B cell (primary cell): ENCODE results near the gene PROM2. TPM values are rescaled to one million over a fixed set of nuclear protein-coding genes. Genes with fewer than 3 reads are reported as not detected.

Source experiments
- ATAC-seq: fragments of 200-7000 bp; cut with Tn5 transposase; one replicate; pipeline ENCODE4 v1.10.0; 2021; ENCODE audit warnings: low read depth, mild to moderate bottlenecking, moderate number of reproducible peaks, moderate library complexity
- CTCF ChIA-PET: fragments of 350-600 bp; sonication (Branson Sonifier 250); formaldehyde crosslinking; loops from one replicate; lab custom pipeline; 2021; ENCODE audit warnings: antibody characterized with exemption, inconsistent platforms; lab: Charles Lee
- POLR2A ChIA-PET: fragments of 350-600 bp; sonication (Branson Sonifier 250); formaldehyde crosslinking; loops from one replicate; lab custom pipeline; 2021; ENCODE audit warnings: antibody characterized with exemption; lab: Charles Lee
- DNase-seq: peaks from one replicate; pipeline ENCODE4 v3.0.0; 2013
- H2AFZ ChIP-seq: 2 replicates; pipeline ENCODE4 v1.6.1; 2012; ENCODE audit warnings: mild to moderate bottlenecking, low read depth, low read length; ENCODE audit not compliant: insufficient read depth, poor library complexity, severe bottlenecking
- H3K27ac ChIP-seq, 2 donors: 1 replicate in 1 of 2; 2 replicates in 1 of 2; pipeline ENCODE4 v1.5.1; 2012 to 2013; ENCODE audit warnings: low read length in 2 of 2, mild to moderate bottlenecking in 2 of 2, moderate library complexity in 1 of 2
- H3K27me3 ChIP-seq, 4 experiments: fragments of 200-600 bp in 1 of 4; sonication (generic) in 1 of 4; replicated peaks in 1 of 4; 1 replicate in 2 of 4; 2 replicates in 2 of 4; pipeline versions ENCODE4 v1.6.1 to v1.7.0; 2013 to 2016; ENCODE audit warnings: low read length in 3 of 4, mild to moderate bottlenecking in 2 of 4, mixed read lengths in 1 of 4, moderate library complexity in 1 of 4; ENCODE audit not compliant: insufficient read depth in 4 of 4, control insufficient read depth in 3 of 4; ENCODE audit errors: control extremely low read depth in 1 of 4
- H3K36me3 ChIP-seq, 2 experiments: replicated peaks in 1 of 2; 1 replicate in 1 of 2; 2 replicates in 1 of 2; pipeline versions ENCODE4 v1.6.1 to v1.7.1; 2013; ENCODE audit warnings: low read length in 1 of 2; ENCODE audit not compliant: insufficient read depth in 2 of 2, control insufficient read depth in 1 of 2; ENCODE audit errors: control extremely low read depth in 1 of 2, extremely low read depth in 1 of 2
- H3K4me1 ChIP-seq, 2 donors: fragments of 200-600 bp in 1 of 2; sonication (generic) in 1 of 2; 1 replicate in 1 of 2; 2 replicates in 1 of 2; pipeline versions ENCODE4 v1.5.1 to v1.6.1; 2013 to 2017; ENCODE audit warnings: low read length in 2 of 2; ENCODE audit not compliant: control insufficient read depth in 2 of 2, insufficient read depth in 2 of 2
- H3K4me2 ChIP-seq: replicated peaks from 2 replicates; pipeline ENCODE3; 2012; ENCODE audit warnings: mild to moderate bottlenecking, low read depth, low read length; ENCODE audit not compliant: poor library complexity, severe bottlenecking
- H3K4me3 ChIP-seq, 5 experiments: fragments of 200-600 bp in 1 of 5; sonication (generic) in 1 of 5; 1 replicate in 3 of 5; 2 replicates in 2 of 5; pipeline versions ENCODE4 v1.5.1 to v1.7.0; 2011 to 2016; ENCODE audit warnings: low read length in 4 of 5, mild to moderate bottlenecking in 4 of 5, low read depth in 2 of 5, control low read depth in 1 of 5, moderate library complexity in 1 of 5; ENCODE audit not compliant: insufficient read depth in 1 of 5; ENCODE audit errors: control extremely low read depth in 1 of 5, extremely low read depth in 1 of 5
- H3K79me2 ChIP-seq: fragments of 200-600 bp; sonication (generic); one replicate; pipeline ENCODE4 v1.6.0; 2016; ENCODE audit warnings: low read length; ENCODE audit not compliant: control insufficient read depth, insufficient read depth
- H3K9ac ChIP-seq: fragments of 200-600 bp; sonication (generic); 2 replicates; pipeline ENCODE4 v1.6.1; 2017; ENCODE audit warnings: mild to moderate bottlenecking, low read length, moderate library complexity
- H3K9me3 ChIP-seq, 3 donors: one replicate each; pipeline versions ENCODE4 v1.6.1 to v1.7.1; 2013; ENCODE audit warnings: low read length in 2 of 3; ENCODE audit not compliant: control insufficient read depth in 2 of 3, insufficient read depth in 1 of 3; ENCODE audit errors: control extremely low read depth in 1 of 3
- H4K20me1 ChIP-seq: 2 replicates; pipeline ENCODE4 v1.6.0; 2012; ENCODE audit warnings: mild to moderate bottlenecking, low read length; ENCODE audit not compliant: insufficient read depth, control insufficient read depth, poor library complexity, severe bottlenecking
- H3K27ac Mint-ChIP-seq: one replicate; pipeline ENCODE4 v1.8.0; 2021; ENCODE audit warnings: mixed read lengths
- H3K27me3 Mint-ChIP-seq: one replicate; pipeline ENCODE4 v1.8.0; 2021; ENCODE audit warnings: mixed read lengths
- H3K4me1 Mint-ChIP-seq: one replicate; pipeline ENCODE4 v1.8.0; 2021; ENCODE audit warnings: mixed read lengths
- H3K4me3 Mint-ChIP-seq: one replicate; pipeline ENCODE4 v1.8.0; 2021; ENCODE audit warnings: mixed read lengths
- H3K9me3 Mint-ChIP-seq: one replicate; pipeline ENCODE4 v1.8.0; 2022; ENCODE audit warnings: mixed read lengths; ENCODE audit not compliant: insufficient read depth
- EZH2 ChIP-seq: IDR thresholded peaks from 2 replicates; pipeline ENCODE4 v1.6.1; 2012; ENCODE audit warnings: borderline replicate concordance, low read depth, mild to moderate bottlenecking, moderate library complexity, low read length; ENCODE audit not compliant: insufficient read depth, poor library complexity, severe bottlenecking
- WGBS: methylation state at CpG from one replicate; pipeline ENCODE4 v1.1.5; 2013; ENCODE audit warnings: missing lambda C conversion rate; ENCODE audit not compliant: insufficient coverage; 5-methylcytosine and 5-hydroxymethylcytosine counted together
- intact Hi-C: fragments of 100-400 bp; cut with micrococcal nuclease; formaldehyde crosslinking; loops from one replicate; pipeline ENCODE4 v1.10.0; 2022
- polyA plus RNA-seq: library from polyadenylated mRNA; depleted of rRNA; stranded (reverse); fragments of >200 nt; gene quantifications from 2 replicates; pipeline ENCODE4 v1.2.3, GENCODE V29; 2012
- total RNA-seq, 2 donors: library from RNA; stranded (reverse); fragments of 120-200 nt in 1 of 2; gene quantifications; 1 replicate in 1 of 2; 2 replicates in 1 of 2; pipeline versions ENCODE4 v1.2.3 to v1.2.4, GENCODE V29; 2013 to 2022
- TF ChIP-seq, protein P1 (sequence below): fragments of 200-600 bp; IDR thresholded peaks from one replicate; pipeline ENCODE4 v1.8.0; 2022; ENCODE audit warnings: antibody characterized with exemption, mild to moderate bottlenecking

The PROM2 gene
- total and polyA plus RNA-seq, 2 donors (not counting 1 experiment from before 2014, with no cell fraction given): 0.67 to 1.3 TPM

DNA sequence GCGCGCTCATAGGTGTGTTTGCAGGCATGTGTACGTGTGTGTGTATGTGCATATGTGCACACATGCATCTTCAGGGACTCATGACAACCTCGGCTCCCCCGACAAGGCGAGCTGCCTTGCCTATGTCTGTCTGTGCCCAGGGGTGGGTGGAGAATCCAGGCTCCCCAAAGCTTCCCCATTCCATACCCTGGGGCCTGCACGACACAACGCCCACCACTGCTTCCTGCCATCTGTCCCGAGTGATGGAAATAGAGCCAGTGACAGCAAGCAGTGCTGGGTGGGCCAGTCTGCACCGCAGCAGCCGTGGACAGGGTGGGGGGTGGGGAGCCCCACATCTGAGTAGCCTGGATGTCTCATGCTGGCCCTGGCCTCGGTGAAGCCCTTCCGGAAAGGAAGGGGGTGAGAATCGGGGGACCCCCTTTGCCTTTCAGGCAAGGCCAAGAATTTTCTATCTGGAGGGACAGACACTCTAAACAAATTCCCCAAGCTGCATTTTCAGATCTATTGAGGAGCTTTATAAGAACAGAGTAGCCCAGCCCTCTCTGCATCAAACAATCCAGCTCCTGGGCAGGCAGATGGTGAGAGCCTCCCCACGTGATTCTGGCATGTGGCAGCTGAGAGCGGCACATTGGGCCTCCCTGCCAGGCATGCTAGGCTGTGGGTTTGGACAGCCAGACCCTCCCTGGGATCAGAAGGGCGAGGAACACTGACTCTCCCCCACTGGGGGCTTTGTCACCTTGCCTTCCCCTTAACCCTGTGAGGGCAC lies 27.8 kb downstream of the PROM2 start:
- no peak overlapping the region for H3K27ac Mint-ChIP-seq
- no peaks in the 10 kb centered on the region for H3K79me2 ChIP-seq
- no peaks in the 10 kb centered on the region for H3K4me1 ChIP-seq
- no peak overlapping the region for H3K27ac ChIP-seq
- ATAC-seq (no peak), DNase-seq (no peak)
- intact Hi-C loops: no loop called here
- POLR2A ChIA-PET: no interaction called here
- no peak overlapping the region for H3K4me3 Mint-ChIP-seq
- H4K20me1 ChIP-seq: no peaks in the 10 kb centered on the region
- no peaks in the 10 kb centered on the region for H3K9me3 Mint-ChIP-seq
- no peak overlapping the region for H3K9ac ChIP-seq
- 48% methylated on average over 15 of the region's 17 CpGs for WGBS
- H3K9me3 ChIP-seq: no peaks in the 10 kb centered on the region
- H3K4me1 Mint-ChIP-seq: no peaks in the 10 kb centered on the region
- no peak for TF ChIP-seq EZH2
- TF ChIP-seq, protein P1, sequence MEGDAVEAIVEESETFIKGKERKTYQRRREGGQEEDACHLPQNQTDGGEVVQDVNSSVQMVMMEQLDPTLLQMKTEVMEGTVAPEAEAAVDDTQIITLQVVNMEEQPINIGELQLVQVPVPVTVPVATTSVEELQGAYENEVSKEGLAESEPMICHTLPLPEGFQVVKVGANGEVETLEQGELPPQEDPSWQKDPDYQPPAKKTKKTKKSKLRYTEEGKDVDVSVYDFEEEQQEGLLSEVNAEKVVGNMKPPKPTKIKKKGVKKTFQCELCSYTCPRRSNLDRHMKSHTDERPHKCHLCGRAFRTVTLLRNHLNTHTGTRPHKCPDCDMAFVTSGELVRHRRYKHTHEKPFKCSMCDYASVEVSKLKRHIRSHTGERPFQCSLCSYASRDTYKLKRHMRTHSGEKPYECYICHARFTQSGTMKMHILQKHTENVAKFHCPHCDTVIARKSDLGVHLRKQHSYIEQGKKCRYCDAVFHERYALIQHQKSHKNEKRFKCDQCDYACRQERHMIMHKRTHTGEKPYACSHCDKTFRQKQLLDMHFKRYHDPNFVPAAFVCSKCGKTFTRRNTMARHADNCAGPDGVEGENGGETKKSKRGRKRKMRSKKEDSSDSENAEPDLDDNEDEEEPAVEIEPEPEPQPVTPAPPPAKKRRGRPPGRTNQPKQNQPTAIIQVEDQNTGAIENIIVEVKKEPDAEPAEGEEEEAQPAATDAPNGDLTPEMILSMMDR: no peak
- H3K27me3 ChIP-seq: peaks cover 0 to 2% (median 0%) of the 10 kb centered on the region in 4 experiments
- no peak overlapping the region for H3K4me2 ChIP-seq
- H3K27me3 Mint-ChIP-seq: peaks cover 9% of the 10 kb centered on the region
- H3K36me3 ChIP-seq: no peaks in the 10 kb centered on the region
- CTCF ChIA-PET: no interaction called here
- H2AFZ ChIP-seq: no peak overlapping the region
- H3K4me3 ChIP-seq: no peak overlapping the region

DNA sequence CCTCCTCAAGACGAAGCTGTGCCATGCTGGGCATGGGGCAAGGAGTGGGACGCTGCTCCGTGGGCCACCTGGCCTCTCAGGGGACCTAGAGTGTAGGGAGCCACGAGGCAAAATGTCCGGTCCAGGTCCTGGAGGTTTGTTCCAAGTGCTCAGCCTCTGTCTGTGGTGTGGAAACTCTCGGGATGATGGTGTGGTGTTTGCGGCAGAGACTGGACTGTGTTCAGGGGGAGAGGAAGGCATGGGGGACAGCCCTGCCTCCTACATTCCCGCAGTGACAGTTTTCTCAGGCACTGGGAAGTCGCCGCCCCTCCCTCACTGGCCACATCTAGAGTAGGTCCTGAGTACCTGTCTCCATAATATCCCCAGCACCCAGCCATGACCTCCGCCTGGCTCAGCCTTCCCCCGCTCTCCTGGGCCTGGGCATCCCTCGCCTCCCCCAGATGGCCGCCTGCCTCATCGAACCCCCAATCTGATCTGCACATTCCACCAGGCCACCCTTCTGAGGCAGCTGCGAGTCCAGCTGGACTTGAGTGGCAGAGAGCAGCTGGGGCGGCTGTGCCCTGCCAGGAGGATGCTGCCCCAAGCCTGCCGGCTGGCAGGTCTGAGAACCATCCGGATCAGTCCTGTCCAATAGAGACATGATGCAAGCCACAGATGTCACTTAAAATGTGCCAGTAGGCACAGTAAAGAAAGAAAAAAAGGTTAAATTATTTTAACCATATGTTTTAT lies 29.1 kb downstream of the PROM2 start:
- no peak for TF ChIP-seq EZH2
- TF ChIP-seq, protein P1: no peak
- Mint-ChIP-seq H3K27me3 (peaks cover 12% of the 10 kb centered on the region), H3K9me3 (no peaks in the 10 kb centered on the region), H3K27ac (no peak overlapping the region), H3K4me3 (no peak overlapping the region), H3K4me1 (no peaks in the 10 kb centered on the region)
- ChIA-PET CTCF (no interaction called here), POLR2A (no interaction called here)
- Histone ChIP-seq H3K36me3 (no peaks in the 10 kb centered on the region), H3K27me3 (peaks cover 0 to 2% (median 0%) of the 10 kb centered on the region in 4 experiments), H3K79me2 (no peaks in the 10 kb centered on the region), H3K4me2 (no peak overlapping the region), H3K27ac (no peak overlapping the region), H4K20me1 (no peaks in the 10 kb centered on the region), H3K4me1 (no peaks in the 10 kb centered on the region), H3K9ac (no peak overlapping the region), H3K4me3 (no peak overlapping the region), H3K9me3 (no peaks in the 10 kb centered on the region), H2AFZ (no peak overlapping the region)
- ATAC-seq (no peak), DNase-seq (no peak)
- intact Hi-C loops: no loop called here
- 89% methylated on average over 14 of the region's 19 CpGs for WGBS
